WTC11 (cell line): ENCODE measurements around the gene CXCL16. TPM values are rescaled to one million over a fixed set of nuclear protein-coding genes. Genes with fewer than 3 reads are reported as not detected.

Source experiments
- ATAC-seq: fragments of 200-7000 bp; cut with Tn5 transposase; 2 replicates; pipeline ENCODE4 v1.10.0; 2021; ENCODE audit warnings: mild to moderate bottlenecking, moderate library complexity
- CTCF ChIA-PET: fragments of 300-600 bp; sonication (Branson Sonifier 250); formaldehyde crosslinking; loops from one replicate; lab custom pipeline; 2021; ENCODE audit warnings: antibody characterized with exemption; lab: Charles Lee
- POLR2A ChIA-PET: fragments of 350-600 bp; sonication (Branson Sonifier 250); formaldehyde crosslinking; loops from one replicate; lab custom pipeline; 2021; ENCODE audit warnings: antibody characterized with exemption; lab: Charles Lee
- DNase-seq: peaks from one replicate; pipeline ENCODE4 v3.0.0; 2021; ENCODE audit warnings: low spot score
- H3K27ac Mint-ChIP-seq: 2 replicates; pipeline ENCODE4 v1.8.0; 2021; ENCODE audit warnings: mixed read lengths
- H3K27me3 Mint-ChIP-seq: 2 replicates; pipeline ENCODE4 v1.8.0; 2021; ENCODE audit warnings: low read depth, mild to moderate bottlenecking, moderate library complexity, mixed read lengths
- H3K36me3 Mint-ChIP-seq: 2 replicates; pipeline ENCODE4 v1.8.0; 2021; ENCODE audit warnings: mixed read lengths
- H3K4me1 Mint-ChIP-seq: 2 replicates; pipeline ENCODE4 v1.8.0; 2022; ENCODE audit warnings: mixed read lengths
- H3K4me3 Mint-ChIP-seq: 2 replicates; pipeline ENCODE4 v1.8.0; 2021; ENCODE audit warnings: mild to moderate bottlenecking, moderate library complexity, mixed read lengths
- H3K9me3 Mint-ChIP-seq: 2 replicates; pipeline ENCODE4 v1.8.0; 2021; ENCODE audit warnings: mixed read lengths
- ELF4 ChIP-seq: sonication (generic); formaldehyde crosslinking; IDR thresholded peaks from 2 replicates; pipeline ENCODE4 v1.8.1; 2022; ENCODE audit warnings: low read depth, mild to moderate bottlenecking, moderate library complexity, missing genetic modification reagents
- ESRRA ChIP-seq: sonication (generic); formaldehyde crosslinking; IDR thresholded peaks from 2 replicates; pipeline ENCODE4 v1.8.1; 2022; ENCODE audit warnings: mild to moderate bottlenecking, missing genetic modification reagents, borderline replicate concordance
- ETV6 ChIP-seq: sonication (generic); formaldehyde crosslinking; IDR thresholded peaks from 2 replicates; pipeline ENCODE4 v1.8.1; 2022; ENCODE audit warnings: mild to moderate bottlenecking, missing genetic modification reagents
- GABPB1 ChIP-seq: sonication (generic); formaldehyde crosslinking; IDR thresholded peaks from 2 replicates; pipeline ENCODE4 v1.8.1; 2023; ENCODE audit warnings: mild to moderate bottlenecking, missing genetic modification reagents
- KAT7 ChIP-seq: sonication (generic); formaldehyde crosslinking; IDR thresholded peaks from 2 replicates; pipeline ENCODE4 v1.8.1; 2023; ENCODE audit warnings: missing genetic modification reagents, mild to moderate bottlenecking, borderline replicate concordance
- NFATC4 ChIP-seq: fragments of 250-450 bp; sonication (Bioruptor Pico); IDR thresholded peaks from 2 replicates; pipeline ENCODE4 v1.9.0; 2021; ENCODE audit warnings: mild to moderate bottlenecking
- PRRX2 ChIP-seq: fragments of 250-450 bp; sonication (Bioruptor Pico); IDR thresholded peaks from 2 replicates; pipeline ENCODE4 v1.8.0; 2021; ENCODE audit warnings: mild to moderate bottlenecking
- RELA ChIP-seq: sonication (generic); formaldehyde crosslinking; IDR thresholded peaks from 2 replicates; pipeline ENCODE4 v1.8.1; 2022; ENCODE audit warnings: missing genetic modification reagents, mild to moderate bottlenecking, borderline replicate concordance
- SMAD4 ChIP-seq: sonication (generic); formaldehyde crosslinking; IDR thresholded peaks from 2 replicates; pipeline ENCODE4 v1.8.0; 2022; ENCODE audit warnings: mild to moderate bottlenecking, missing genetic modification reagents
- SP1 ChIP-seq: sonication (generic); formaldehyde crosslinking; conservative IDR thresholded peaks from 2 replicates; pipeline ENCODE4 v1.8.1; 2022; ENCODE audit warnings: missing genetic modification reagents
- TP53 ChIP-seq: sonication (generic); formaldehyde crosslinking; IDR thresholded peaks from 2 replicates; pipeline ENCODE4 v1.8.1; 2023; ENCODE audit warnings: mild to moderate bottlenecking, missing genetic modification reagents
- ZNF232 ChIP-seq: sonication (generic); formaldehyde crosslinking; IDR thresholded peaks from 2 replicates; pipeline ENCODE4 v1.8.0; 2022; ENCODE audit warnings: mild to moderate bottlenecking, missing genetic modification reagents
- ZNF263 ChIP-seq: sonication (generic); formaldehyde crosslinking; IDR thresholded peaks from 2 replicates; pipeline ENCODE4 v1.8.1; 2022; ENCODE audit warnings: low read depth, mild to moderate bottlenecking, moderate library complexity, missing genetic modification reagents
- ZNF416 ChIP-seq: fragments of 250-450 bp; sonication (Bioruptor Pico); IDR thresholded peaks from 2 replicates; pipeline ENCODE4 v1.9.0; 2021; ENCODE audit warnings: mild to moderate bottlenecking, inconsistent platforms
- ZNF423 ChIP-seq: fragments of 250-450 bp; sonication (Bioruptor Pico); IDR thresholded peaks from 2 replicates; pipeline ENCODE4 v2.1.2; 2022; ENCODE audit warnings: mild to moderate bottlenecking, moderate library complexity
- total RNA-seq: library from RNA; stranded (reverse); gene quantifications from 3 replicates; pipeline ENCODE4 v1.2.3, GENCODE V29; 2021
- TF ChIP-seq, protein P1 (sequence below): sonication (generic); formaldehyde crosslinking; IDR thresholded peaks from 2 replicates; pipeline ENCODE4 v1.8.1; 2023; ENCODE audit warnings: mild to moderate bottlenecking, missing genetic modification reagents, moderate library complexity
- TF ChIP-seq, protein P2 (sequence below): sonication (generic); formaldehyde crosslinking; IDR thresholded peaks from 2 replicates; pipeline ENCODE4 v1.8.1; 2023; ENCODE audit warnings: mild to moderate bottlenecking, missing genetic modification reagents, borderline replicate concordance
- TF ChIP-seq, protein P3 (sequence below): fragments of 250-450 bp; sonication (Bioruptor Pico); conservative IDR thresholded peaks from 2 replicates; pipeline ENCODE4 v1.9.0; 2021; ENCODE audit warnings: mild to moderate bottlenecking
- TF ChIP-seq, protein P4 (sequence below): fragments of 250-450 bp; sonication (Bioruptor Pico); IDR thresholded peaks from 2 replicates; pipeline ENCODE4 v1.9.0; 2021; ENCODE audit warnings: mild to moderate bottlenecking
- TF ChIP-seq, protein P5 (sequence below): sonication (generic); formaldehyde crosslinking; IDR thresholded peaks from 2 replicates; pipeline ENCODE4 v1.8.0; 2023; ENCODE audit warnings: missing genetic modification reagents, mild to moderate bottlenecking, borderline replicate concordance

CXCL16 gene
- total RNA-seq, 1 experiment from 2014 or later = 3.8 TPM

DNA sequence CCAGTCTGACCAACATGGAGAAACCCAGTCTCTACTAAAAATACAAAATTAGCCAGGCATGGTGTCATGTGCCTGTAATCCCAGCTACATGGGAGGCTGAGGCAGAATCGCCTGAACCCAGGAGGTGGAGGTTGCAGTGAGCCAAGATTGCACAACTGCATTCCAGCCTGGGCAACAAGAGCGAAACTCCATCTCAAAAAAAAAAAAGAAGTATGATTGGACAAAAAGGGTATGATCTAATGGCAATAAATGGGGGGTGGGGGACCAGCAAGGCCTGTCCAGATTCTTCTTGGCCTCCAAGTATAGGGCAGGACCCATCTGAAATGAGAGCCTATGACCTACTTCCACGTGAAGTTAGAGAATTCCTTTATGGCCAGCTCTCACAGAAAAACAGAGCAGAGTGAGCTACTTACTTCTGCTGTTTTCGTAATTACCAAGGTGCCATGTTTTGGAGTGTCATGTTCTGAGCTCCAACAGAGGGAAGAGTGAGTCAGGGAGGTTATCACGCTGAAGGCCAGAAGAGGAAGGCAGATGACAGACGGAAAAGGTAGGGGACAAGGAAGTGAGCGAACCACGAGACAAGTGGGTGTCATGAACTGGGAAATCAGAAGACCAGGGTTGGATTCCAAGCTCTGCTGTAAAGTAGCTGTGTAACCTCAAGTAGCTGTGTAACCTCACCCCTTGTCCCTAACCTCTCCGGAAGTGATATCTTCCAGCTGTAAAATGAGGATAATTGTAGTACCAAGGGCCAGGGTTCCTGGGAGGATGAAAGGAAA is 3.7 kb downstream of the CXCL16 start:
- ATAC-seq = no peak
- Mint-ChIP-seq H3K4me1 (peaks cover 13% of the 10 kb centered on the region), H3K9me3 (no peaks in the 10 kb centered on the region), H3K27ac (no peak overlapping the region), H3K4me3 (no peak overlapping the region), H3K36me3 (no peaks in the 10 kb centered on the region), H3K27me3 (peaks cover 58% of the 10 kb centered on the region)
- no peak for TF ChIP-seq GABPB1 (CRISPR knock-in tag)
- TF ChIP-seq, protein P1, sequence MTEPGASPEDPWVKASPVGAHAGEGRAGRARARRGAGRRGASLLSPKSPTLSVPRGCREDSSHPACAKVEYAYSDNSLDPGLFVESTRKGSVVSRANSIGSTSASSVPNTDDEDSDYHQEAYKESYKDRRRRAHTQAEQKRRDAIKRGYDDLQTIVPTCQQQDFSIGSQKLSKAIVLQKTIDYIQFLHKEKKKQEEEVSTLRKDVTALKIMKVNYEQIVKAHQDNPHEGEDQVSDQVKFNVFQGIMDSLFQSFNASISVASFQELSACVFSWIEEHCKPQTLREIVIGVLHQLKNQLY (CRISPR knock-in tag) = no peak
- TF ChIP-seq ZNF232 (CRISPR knock-in tag) = no peak
- no peak for TF ChIP-seq SMAD4 (CRISPR knock-in tag)
- no peak for TF ChIP-seq ZNF423 (CRISPR knock-in tag)
- no peak for TF ChIP-seq ELF4 (CRISPR knock-in tag)
- TF ChIP-seq, protein P2, sequence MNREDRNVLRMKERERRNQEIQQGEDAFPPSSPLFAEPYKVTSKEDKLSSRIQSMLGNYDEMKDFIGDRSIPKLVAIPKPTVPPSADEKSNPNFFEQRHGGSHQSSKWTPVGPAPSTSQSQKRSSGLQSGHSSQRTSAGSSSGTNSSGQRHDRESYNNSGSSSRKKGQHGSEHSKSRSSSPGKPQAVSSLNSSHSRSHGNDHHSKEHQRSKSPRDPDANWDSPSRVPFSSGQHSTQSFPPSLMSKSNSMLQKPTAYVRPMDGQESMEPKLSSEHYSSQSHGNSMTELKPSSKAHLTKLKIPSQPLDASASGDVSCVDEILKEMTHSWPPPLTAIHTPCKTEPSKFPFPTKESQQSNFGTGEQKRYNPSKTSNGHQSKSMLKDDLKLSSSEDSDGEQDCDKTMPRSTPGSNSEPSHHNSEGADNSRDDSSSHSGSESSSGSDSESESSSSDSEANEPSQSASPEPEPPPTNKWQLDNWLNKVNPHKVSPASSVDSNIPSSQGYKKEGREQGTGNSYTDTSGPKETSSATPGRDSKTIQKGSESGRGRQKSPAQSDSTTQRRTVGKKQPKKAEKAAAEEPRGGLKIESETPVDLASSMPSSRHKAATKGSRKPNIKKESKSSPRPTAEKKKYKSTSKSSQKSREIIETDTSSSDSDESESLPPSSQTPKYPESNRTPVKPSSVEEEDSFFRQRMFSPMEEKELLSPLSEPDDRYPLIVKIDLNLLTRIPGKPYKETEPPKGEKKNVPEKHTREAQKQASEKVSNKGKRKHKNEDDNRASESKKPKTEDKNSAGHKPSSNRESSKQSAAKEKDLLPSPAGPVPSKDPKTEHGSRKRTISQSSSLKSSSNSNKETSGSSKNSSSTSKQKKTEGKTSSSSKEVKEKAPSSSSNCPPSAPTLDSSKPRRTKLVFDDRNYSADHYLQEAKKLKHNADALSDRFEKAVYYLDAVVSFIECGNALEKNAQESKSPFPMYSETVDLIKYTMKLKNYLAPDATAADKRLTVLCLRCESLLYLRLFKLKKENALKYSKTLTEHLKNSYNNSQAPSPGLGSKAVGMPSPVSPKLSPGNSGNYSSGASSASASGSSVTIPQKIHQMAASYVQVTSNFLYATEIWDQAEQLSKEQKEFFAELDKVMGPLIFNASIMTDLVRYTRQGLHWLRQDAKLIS = no peak
- DNase-seq = no peak
- ChIA-PET CTCF (interaction anchor here (1.0 to 3.3 kb wide), 2 partner anchors 51 to 54 kb away, joined by 3 to 9 read pairs; partner anchors contain the start of gene GLTPD2), POLR2A (no interaction called here)

DNA sequence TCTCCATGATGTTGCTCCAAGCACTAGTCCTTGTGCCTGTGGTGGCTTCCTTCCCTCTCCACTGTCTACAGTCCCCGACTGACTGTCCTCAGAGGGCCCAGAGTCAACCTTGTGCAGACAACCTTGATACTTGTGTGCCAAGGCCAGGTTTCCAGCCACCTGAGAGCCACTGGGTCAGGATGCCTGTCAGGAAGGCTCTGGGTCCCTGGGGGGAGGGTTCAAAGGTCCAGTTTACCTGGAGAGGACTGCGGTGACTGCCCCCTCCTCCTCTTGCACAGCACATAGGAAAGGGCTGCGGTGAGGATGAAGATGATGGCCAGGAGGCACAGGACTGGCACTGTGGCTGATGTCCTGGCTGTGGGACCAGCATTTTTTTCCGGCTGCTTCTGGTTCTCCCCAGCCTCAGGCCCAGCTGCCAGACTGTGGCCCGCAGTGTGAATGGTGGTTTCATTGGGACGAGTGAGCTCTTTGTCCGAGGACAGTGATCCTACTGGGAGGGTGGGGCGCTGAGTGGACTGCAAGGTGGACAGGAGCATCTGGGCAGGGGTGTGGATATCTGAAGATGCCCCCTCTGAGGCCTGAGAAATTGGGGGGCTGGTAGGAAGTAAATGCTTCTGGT is 4.8 kb downstream of the CXCL16 start:
- Mint-ChIP-seq H3K36me3 (no peaks in the 10 kb centered on the region), H3K27me3 (peaks cover 47% of the 10 kb centered on the region), H3K9me3 (no peaks in the 10 kb centered on the region), H3K4me1 (peaks cover 12% of the 10 kb centered on the region), H3K4me3 (no peak overlapping the region), H3K27ac (no peak overlapping the region)
- CTCF ChIA-PET = interaction anchor here (3.3 kb wide), 1 partner anchor 55 kb away, joined by 9 read pairs; the partner anchor contains the start of gene GLTPD2
- no peak for ATAC-seq
- POLR2A ChIA-PET = no interaction called here
- TF ChIP-seq ZNF263 (CRISPR knock-in tag) (no peak), ETV6 (CRISPR knock-in tag) (no peak), SP1 (CRISPR knock-in tag) (no peak), ESRRA (CRISPR knock-in tag) (no peak)
- DNase-seq = no peak

DNA sequence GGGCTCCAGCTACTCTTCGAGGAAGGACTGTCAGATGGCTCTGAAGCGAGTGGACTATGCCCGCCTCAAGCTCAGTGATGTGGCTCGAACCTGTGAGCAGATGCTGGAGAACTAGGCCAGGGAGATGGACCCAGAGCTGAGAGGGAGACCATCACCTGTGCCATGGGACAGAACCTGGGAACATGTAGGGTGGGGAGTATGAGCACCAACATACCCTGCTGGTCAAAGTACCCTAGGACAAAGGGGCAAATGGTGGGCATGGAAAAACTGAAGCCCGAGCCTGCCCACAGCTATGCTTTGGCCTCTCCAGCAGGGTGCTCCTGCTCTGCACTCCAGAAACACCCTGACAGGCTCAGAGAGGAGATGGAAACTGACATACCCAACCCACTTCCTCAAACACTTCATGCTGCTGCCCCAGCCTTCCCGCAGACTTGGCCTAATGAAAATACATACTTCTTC is 6.6 kb downstream of the CXCL16 start:
- POLR2A ChIA-PET = no interaction called here
- peaks cover 4% of the 10 kb centered on the region for H3K4me1 Mint-ChIP-seq
- no peak overlapping the region for H3K4me3 Mint-ChIP-seq
- H3K27ac Mint-ChIP-seq = no peak overlapping the region
- no peaks in the 10 kb centered on the region for H3K36me3 Mint-ChIP-seq
- no peaks in the 10 kb centered on the region for H3K9me3 Mint-ChIP-seq
- no peak for ATAC-seq
- peaks cover 31% of the 10 kb centered on the region for H3K27me3 Mint-ChIP-seq
- CTCF ChIA-PET = interaction anchor here (0.7 to 2.3 kb wide), 6 partner anchors 23 to 167 kb away, joined by 3 to 10 read pairs (median 4); partner anchors contain the start of genes PLD2, PSMB6 and TM4SF5
- no peak for DNase-seq
- TF ChIP-seq, protein P3, sequence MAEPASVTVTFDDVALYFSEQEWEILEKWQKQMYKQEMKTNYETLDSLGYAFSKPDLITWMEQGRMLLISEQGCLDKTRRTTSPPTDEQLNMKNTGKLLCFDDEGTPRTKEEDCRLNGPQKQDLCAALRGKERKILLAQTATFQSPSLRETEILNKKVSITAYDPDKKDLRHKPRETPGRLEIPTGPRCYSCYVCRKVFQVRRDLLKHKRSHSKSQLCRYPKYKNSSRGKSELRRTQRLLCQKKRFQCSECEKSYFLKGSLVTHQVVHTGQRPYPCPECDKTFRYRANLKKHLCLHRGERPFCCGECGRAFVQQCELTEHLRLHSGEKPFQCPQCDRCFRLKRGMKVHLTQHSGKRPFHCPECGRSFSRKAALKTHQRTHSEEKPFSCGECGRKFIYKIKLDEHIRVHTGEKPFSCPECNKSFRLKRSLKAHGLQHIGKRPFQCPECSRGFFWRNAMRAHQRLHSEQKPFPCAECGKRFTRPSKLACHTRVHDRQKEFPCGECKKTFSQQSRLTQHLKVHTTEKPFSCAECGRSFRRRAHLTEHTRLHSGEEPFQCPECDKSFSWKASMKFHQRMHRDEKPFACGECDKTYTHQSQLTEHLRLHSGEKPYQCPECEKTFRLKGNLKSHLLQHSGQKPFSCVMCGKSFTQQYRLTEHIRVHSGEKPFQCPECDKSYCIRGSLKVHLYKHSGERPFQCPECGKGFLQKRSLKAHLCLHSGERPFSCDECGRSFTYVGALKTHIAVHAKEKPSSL (CRISPR knock-in tag) = no peak
- TF ChIP-seq KAT7 (CRISPR knock-in tag) = no peak
- TF ChIP-seq ESRRA (CRISPR knock-in tag) = no peak
- TF ChIP-seq PRRX2 = no peak
- TF ChIP-seq, protein P4, sequence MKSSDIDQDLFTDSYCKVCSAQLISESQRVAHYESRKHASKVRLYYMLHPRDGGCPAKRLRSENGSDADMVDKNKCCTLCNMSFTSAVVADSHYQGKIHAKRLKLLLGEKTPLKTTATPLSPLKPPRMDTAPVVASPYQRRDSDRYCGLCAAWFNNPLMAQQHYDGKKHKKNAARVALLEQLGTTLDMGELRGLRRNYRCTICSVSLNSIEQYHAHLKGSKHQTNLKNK (CRISPR knock-in tag) = no peak
- TF ChIP-seq, protein P5, sequence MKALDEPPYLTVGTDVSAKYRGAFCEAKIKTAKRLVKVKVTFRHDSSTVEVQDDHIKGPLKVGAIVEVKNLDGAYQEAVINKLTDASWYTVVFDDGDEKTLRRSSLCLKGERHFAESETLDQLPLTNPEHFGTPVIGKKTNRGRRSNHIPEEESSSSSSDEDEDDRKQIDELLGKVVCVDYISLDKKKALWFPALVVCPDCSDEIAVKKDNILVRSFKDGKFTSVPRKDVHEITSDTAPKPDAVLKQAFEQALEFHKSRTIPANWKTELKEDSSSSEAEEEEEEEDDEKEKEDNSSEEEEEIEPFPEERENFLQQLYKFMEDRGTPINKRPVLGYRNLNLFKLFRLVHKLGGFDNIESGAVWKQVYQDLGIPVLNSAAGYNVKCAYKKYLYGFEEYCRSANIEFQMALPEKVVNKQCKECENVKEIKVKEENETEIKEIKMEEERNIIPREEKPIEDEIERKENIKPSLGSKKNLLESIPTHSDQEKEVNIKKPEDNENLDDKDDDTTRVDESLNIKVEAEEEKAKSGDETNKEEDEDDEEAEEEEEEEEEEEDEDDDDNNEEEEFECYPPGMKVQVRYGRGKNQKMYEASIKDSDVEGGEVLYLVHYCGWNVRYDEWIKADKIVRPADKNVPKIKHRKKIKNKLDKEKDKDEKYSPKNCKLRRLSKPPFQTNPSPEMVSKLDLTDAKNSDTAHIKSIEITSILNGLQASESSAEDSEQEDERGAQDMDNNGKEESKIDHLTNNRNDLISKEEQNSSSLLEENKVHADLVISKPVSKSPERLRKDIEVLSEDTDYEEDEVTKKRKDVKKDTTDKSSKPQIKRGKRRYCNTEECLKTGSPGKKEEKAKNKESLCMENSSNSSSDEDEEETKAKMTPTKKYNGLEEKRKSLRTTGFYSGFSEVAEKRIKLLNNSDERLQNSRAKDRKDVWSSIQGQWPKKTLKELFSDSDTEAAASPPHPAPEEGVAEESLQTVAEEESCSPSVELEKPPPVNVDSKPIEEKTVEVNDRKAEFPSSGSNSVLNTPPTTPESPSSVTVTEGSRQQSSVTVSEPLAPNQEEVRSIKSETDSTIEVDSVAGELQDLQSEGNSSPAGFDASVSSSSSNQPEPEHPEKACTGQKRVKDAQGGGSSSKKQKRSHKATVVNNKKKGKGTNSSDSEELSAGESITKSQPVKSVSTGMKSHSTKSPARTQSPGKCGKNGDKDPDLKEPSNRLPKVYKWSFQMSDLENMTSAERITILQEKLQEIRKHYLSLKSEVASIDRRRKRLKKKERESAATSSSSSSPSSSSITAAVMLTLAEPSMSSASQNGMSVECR (CRISPR knock-in tag) = no peak
- no peak for TF ChIP-seq ZNF416 (CRISPR knock-in tag)
- TF ChIP-seq TP53 (CRISPR knock-in tag) = no peak
- TF ChIP-seq RELA = no peak
- TF ChIP-seq NFATC4 (CRISPR knock-in tag) = no peak
